Fibroblast of skin of abdomen (primary cell): ENCODE data around the gene SNX14. TPM values are rescaled to one million over a fixed set of nuclear protein-coding genes. Genes with fewer than 3 reads are reported as not detected.
"Not testable (repeated sequence)": the region's sequence is repeated elsewhere in the genome, so short reads cannot be mapped to it uniquely, and the experiment has no call there.

ENCODE experiments used
- DNase-seq: peaks from one replicate; pipeline ENCODE4 v3.0.0-alpha.2; 2013
- polyA plus RNA-seq, 2 experiments: library from polyadenylated mRNA; unstranded; fragments of 120-200 nt; gene quantifications; one replicate each; pipeline ENCODE4 v1.2.1, GENCODE V29; 2013; ENCODE audit not compliant: insufficient read length in 2 of 2

Gene SNX14
- 71.6 TPM for polyA plus RNA-seq (2013, experiment 1 of 2; ENCODE audit: insufficient read length)
- 73.4 TPM for polyA plus RNA-seq (2013, experiment 2 of 2; ENCODE audit: insufficient read length)

- peak; percentile 94 for DNase-seq
Measured at GRCh38 chr6:85593438-85594196, at the start of gene SNX14. Gene SNX14, minus strand, starts transcription at chr6:85593858. Its CDS starts 140 bp downstream, at chr6:85593718.

- DNase-seq, result peak; percentile 99
Measured at GRCh38 chr6:85642774-85643536, 49.3 kb upstream of the SNX14 start, which contains the start of gene SYNCRIP. Gene SYNCRIP, minus strand, starts transcription at chr6:85642886. Its CDS starts 1,447 bp downstream, at chr6:85641439.

- peak; percentile 44 for DNase-seq
Measured at GRCh38 chr6:85641897-85642773, 48.5 kb upstream of the SNX14 start.

GRCh38 chr6:85641522-85641896 lies 47.9 kb upstream of the SNX14 start:
- DNase-seq, result peak; percentile 2

- DNase-seq, result no peak
Measured at GRCh38 chr6:85640821-85641220, 47.2 kb upstream of the SNX14 start.

- no peak for DNase-seq
Measured at GRCh38 chr6:85637579-85637978, 43.9 kb upstream of the SNX14 start.

- DNase-seq, result no peak
Measured at GRCh38 chr6:85632164-85632942, 38.7 kb upstream of the SNX14 start.

GRCh38 chr6:85631117-85631516 lies 37.5 kb upstream of the SNX14 start:
- not testable (repeated sequence) for DNase-seq

GRCh38 chr6:85628353-85628752 lies 34.7 kb upstream of the SNX14 start:
- DNase-seq, result no peak

- peak; percentile 74 for DNase-seq
Measured at GRCh38 chr6:85620308-85620707, 26.6 kb upstream of the SNX14 start.

GRCh38 chr6:85614780-85615179 lies 21.1 kb upstream of the SNX14 start:
- no peak for DNase-seq

- no peak for DNase-seq
Measured at GRCh38 chr6:85612690-85613474, 19.2 kb upstream of the SNX14 start.

GRCh38 chr6:85610182-85610895 lies 16.7 kb upstream of the SNX14 start:
- DNase-seq, result no peak

- DNase-seq, result no peak
Measured at GRCh38 chr6:85602100-85602499, 8.4 kb upstream of the SNX14 start.

GRCh38 chr6:85600713-85601313 lies 7.2 kb upstream of the SNX14 start:
- DNase-seq, result no peak

GRCh38 chr6:85594197-85594930 lies 706 bp upstream of the SNX14 start:
- DNase-seq, result no peak

- DNase-seq, result no peak
Measured at GRCh38 chr6:85592033-85592432, 1.6 kb downstream of the SNX14 start.

GRCh38 chr6:85591207-85591606 lies 2.5 kb downstream of the SNX14 start:
- DNase-seq, result no peak

- DNase-seq, result no peak
Measured at GRCh38 chr6:85585741-85586140, 7.9 kb downstream of the SNX14 start.
